Hepatic stellate cell (primary cell): ENCODE data around the gene CEP20.
A peak's percentile ranks its signal among the peaks of the same experiment; 100 is the strongest.
"Not testable (repeated sequence)": the region's sequence is repeated elsewhere in the genome, so short reads cannot be mapped to it uniquely, and the experiment has no call there.

Experiments used
- DNase-seq: peaks from one replicate; pipeline ENCODE4 v3.0.0; 2011; ENCODE audit warnings: low spot score

CEP20 gene

GRCh38 chr16:15857724-15858560 is 30.5 kb downstream of the CEP20 start:
- DNase-seq: peak; percentile 69

GRCh38 chr16:15856901-15857698 is 31.3 kb downstream of the CEP20 start, which contains the start of gene MYH11:
Gene MYH11 (minus strand): TSS chr16:15857028. CDS start chr16:15838252, 18,776 bp downstream.
- DNase-seq: no peak

GRCh38 chr16:15856182-15856581 is 32.2 kb downstream of the CEP20 start:
- no peak for DNase-seq

- DNase-seq: no peak
Measured at GRCh38 chr16:15855704-15856003, 32.7 kb downstream of the CEP20 start.

GRCh38 chr16:15854906-15855703 is 33.3 kb downstream of the CEP20 start:
- no peak for DNase-seq

- DNase-seq: no peak
Measured at GRCh38 chr16:15854061-15854460, 34.3 kb downstream of the CEP20 start.

GRCh38 chr16:15853021-15853420 is 35.4 kb downstream of the CEP20 start:
- DNase-seq: no peak

- not testable (repeated sequence) for DNase-seq
Measured at GRCh38 chr16:15850555-15850954, 37.8 kb downstream of the CEP20 start.

- DNase-seq: no peak
Measured at GRCh38 chr16:15849209-15849981, 39.0 kb downstream of the CEP20 start.

- DNase-seq: no peak
Measured at GRCh38 chr16:15847611-15848175, 40.7 kb downstream of the CEP20 start.

GRCh38 chr16:15846510-15846909 is 41.9 kb downstream of the CEP20 start:
- no peak for DNase-seq

- no peak for DNase-seq
Measured at GRCh38 chr16:15843635-15844279, 44.6 kb downstream of the CEP20 start.

- DNase-seq: not testable (repeated sequence)
Measured at GRCh38 chr16:15839204-15839603, 49.2 kb downstream of the CEP20 start.

- no peak for DNase-seq
Measured at GRCh38 chr16:15837761-15838160, 50.6 kb downstream of the CEP20 start.

GRCh38 chr16:15836965-15837611 is 51.3 kb downstream of the CEP20 start:
- DNase-seq: no peak

GRCh38 chr16:15836074-15836473 is 52.3 kb downstream of the CEP20 start:
- DNase-seq: no peak

- no peak for DNase-seq
Measured at GRCh38 chr16:15835136-15835878, 53.1 kb downstream of the CEP20 start.

GRCh38 chr16:15834502-15834901 is 53.9 kb downstream of the CEP20 start:
- no peak for DNase-seq

GRCh38 chr16:15833541-15833940 is 54.9 kb downstream of the CEP20 start:
- DNase-seq: no peak

- DNase-seq: no peak
Measured at GRCh38 chr16:15832241-15832640, 56.2 kb downstream of the CEP20 start.
